Measurements from ENCODE around the gene PEX26. TPM values are rescaled to one million over a fixed set of nuclear protein-coding genes. Genes with fewer than 3 reads are reported as not detected.

The PEX26 gene
- total and polyA plus RNA-seq, 2 of the 13 experiments (the other 11 are each of a cell fraction or from before 2014, with no cell fraction given) = 10.6 to 25.1 TPM

- TF ChIP-seq ZNF143 (CRISPR knock-in tag; IDR thresholded peaks at IDR 0.05) = peak; percentile 99
- TF ChIP-seq ZNF674 (CRISPR knock-in tag; IDR thresholded peaks at IDR 0.05; ENCODE audit: low read depth) = no peak
- no peak; the same call in 1 of the 2 replicates for TF ChIP-seq ESRRA (CRISPR knock-in tag; IDR thresholded peaks at IDR 0.05; ENCODE audit: low read depth)
- TF ChIP-seq, protein P1, sequence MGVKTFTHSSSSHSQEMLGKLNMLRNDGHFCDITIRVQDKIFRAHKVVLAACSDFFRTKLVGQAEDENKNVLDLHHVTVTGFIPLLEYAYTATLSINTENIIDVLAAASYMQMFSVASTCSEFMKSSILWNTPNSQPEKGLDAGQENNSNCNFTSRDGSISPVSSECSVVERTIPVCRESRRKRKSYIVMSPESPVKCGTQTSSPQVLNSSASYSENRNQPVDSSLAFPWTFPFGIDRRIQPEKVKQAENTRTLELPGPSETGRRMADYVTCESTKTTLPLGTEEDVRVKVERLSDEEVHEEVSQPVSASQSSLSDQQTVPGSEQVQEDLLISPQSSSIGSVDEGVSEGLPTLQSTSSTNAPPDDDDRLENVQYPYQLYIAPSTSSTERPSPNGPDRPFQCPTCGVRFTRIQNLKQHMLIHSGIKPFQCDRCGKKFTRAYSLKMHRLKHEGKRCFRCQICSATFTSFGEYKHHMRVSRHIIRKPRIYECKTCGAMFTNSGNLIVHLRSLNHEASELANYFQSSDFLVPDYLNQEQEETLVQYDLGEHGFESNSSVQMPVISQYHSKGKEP (CRISPR knock-in tag; IDR thresholded peaks at IDR 0.05) = 0 out of 2 replicates have a peak, but pooled peaks have one; percentile 8
- no peak for TF ChIP-seq ZNF225 (CRISPR knock-in tag; IDR thresholded peaks at IDR 0.05)
- no peak for TF ChIP-seq HMG20B (CRISPR knock-in tag; conservative IDR thresholded peaks at IDR 0.05)
- TF ChIP-seq PHF21A (CRISPR knock-in tag; IDR thresholded peaks at IDR 0.05) = 0 out of 2 replicates have a peak, but pooled peaks have one; percentile 9
- TF ChIP-seq ZNF343 (CRISPR knock-in tag; IDR thresholded peaks at IDR 0.05) = no peak
- 0 out of 2 replicates have a peak, but pooled peaks have one; percentile 41 for TF ChIP-seq MAF1 (CRISPR knock-in tag; IDR thresholded peaks at IDR 0.05; ENCODE audit: borderline replicate concordance)
- TF ChIP-seq HNRNPL (IDR thresholded peaks at IDR 0.05; ENCODE audit: low read depth, low read length) = no peak
- no peak; the same call in 1 of the 2 replicates for TF ChIP-seq FOXK2 (IDR thresholded peaks at IDR 0.05)
- peak; percentile 63; the same call in 1 of the 2 replicates for TF ChIP-seq ZNF891 (CRISPR knock-in tag; IDR thresholded peaks at IDR 0.05)
- TF ChIP-seq AGO2 (optimal IDR thresholded peaks at IDR 0.05; ENCODE audit: low read depth, low read length) = no peak
- TF ChIP-seq ZNF317 (CRISPR knock-in tag; IDR thresholded peaks at IDR 0.05) = no peak
- TF ChIP-seq KDM3A (CRISPR knock-in tag; IDR thresholded peaks at IDR 0.05; ENCODE audit: low read depth) = no peak
- no peak for TF ChIP-seq SRSF1 (optimal IDR thresholded peaks at IDR 0.05; ENCODE audit: low read depth, low read length)
- no peak for TF ChIP-seq ZNF329 (CRISPR knock-in tag; IDR thresholded peaks at IDR 0.05; ENCODE audit: low read depth)
- TF ChIP-seq, protein P2, sequence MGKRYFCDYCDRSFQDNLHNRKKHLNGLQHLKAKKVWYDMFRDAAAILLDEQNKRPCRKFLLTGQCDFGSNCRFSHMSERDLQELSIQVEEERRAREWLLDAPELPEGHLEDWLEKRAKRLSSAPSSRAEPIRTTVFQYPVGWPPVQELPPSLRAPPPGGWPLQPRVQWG (CRISPR knock-in tag; IDR thresholded peaks at IDR 0.05; ENCODE audit: borderline replicate concordance, low read depth) = no peak
- TF ChIP-seq RFXANK (CRISPR knock-in tag; IDR thresholded peaks at IDR 0.05) = no peak
- peak; percentile 57; the same call in 1 of the 2 replicates for TF ChIP-seq SP2 (CRISPR knock-in tag; IDR thresholded peaks at IDR 0.05)
- no peak for TF ChIP-seq NRL (CRISPR knock-in tag; IDR thresholded peaks at IDR 0.05; ENCODE audit: borderline replicate concordance)
- TF ChIP-seq ZNF550 (CRISPR knock-in tag; IDR thresholded peaks at IDR 0.05; ENCODE audit: borderline replicate concordance) = no peak
- no peak for TF ChIP-seq ZNF672 (CRISPR knock-in tag; IDR thresholded peaks at IDR 0.05)
- TF ChIP-seq, protein P3, sequence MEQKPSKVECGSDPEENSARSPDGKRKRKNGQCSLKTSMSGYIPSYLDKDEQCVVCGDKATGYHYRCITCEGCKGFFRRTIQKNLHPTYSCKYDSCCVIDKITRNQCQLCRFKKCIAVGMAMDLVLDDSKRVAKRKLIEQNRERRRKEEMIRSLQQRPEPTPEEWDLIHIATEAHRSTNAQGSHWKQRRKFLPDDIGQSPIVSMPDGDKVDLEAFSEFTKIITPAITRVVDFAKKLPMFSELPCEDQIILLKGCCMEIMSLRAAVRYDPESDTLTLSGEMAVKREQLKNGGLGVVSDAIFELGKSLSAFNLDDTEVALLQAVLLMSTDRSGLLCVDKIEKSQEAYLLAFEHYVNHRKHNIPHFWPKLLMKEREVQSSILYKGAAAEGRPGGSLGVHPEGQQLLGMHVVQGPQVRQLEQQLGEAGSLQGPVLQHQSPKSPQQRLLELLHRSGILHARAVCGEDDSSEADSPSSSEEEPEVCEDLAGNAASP (CRISPR knock-in tag; IDR thresholded peaks at IDR 0.05; ENCODE audit: borderline replicate concordance) = 0 out of 2 replicates have a peak, but pooled peaks have one; percentile 8
- no peak for TF ChIP-seq ZNF30 (CRISPR knock-in tag; IDR thresholded peaks at IDR 0.05)
- peak; percentile 89 for TF ChIP-seq KMT2A (CRISPR knock-in tag; IDR thresholded peaks at IDR 0.05)
- 0 out of 2 replicates have a peak, but pooled peaks have one; percentile 41 for TF ChIP-seq IRX3 (CRISPR knock-in tag; IDR thresholded peaks at IDR 0.05; ENCODE audit: borderline replicate concordance, low read depth)
- TF ChIP-seq SMC3 (IDR thresholded peaks at IDR 0.05; ENCODE audit: low read length) = no peak
- no peak for TF ChIP-seq DBP (CRISPR knock-in tag; IDR thresholded peaks at IDR 0.05; ENCODE audit: not compliant biosample characterization)
These were observed at the start of gene PEX26 (continued) for GRCh38 chr22:18077639-18078328.
